Tibial nerve (tissue), 4 donors: Measurements from ENCODE around the gene NIPBL. TPM values are rescaled to one million over a fixed set of nuclear protein-coding genes. Genes with fewer than 3 reads are reported as not detected.
"Not testable (repeated sequence)": the region's sequence is repeated elsewhere in the genome, so short reads cannot be mapped to it uniquely, and the experiment has no call there.

ENCODE experiments used
- DNase-seq, 2 donors: peaks; one replicate each; pipeline ENCODE4 v3.0.0-alpha.2; 2019; ENCODE audit warnings: low spot score in 2 of 2
- H3K27ac ChIP-seq, 4 donors: fragments of 200-600 bp; sonication (generic) in 3 of 4; one replicate each; pipeline ENCODE4 v1.5.1; 2017 to 2019; ENCODE audit warnings: mild to moderate bottlenecking in 1 of 4
- H3K27me3 ChIP-seq, 2 donors: fragments of 200-600 bp; sonication (generic) in 1 of 2; one replicate each; pipeline versions ENCODE4 v1.5.1 to v1.6.0; 2017 to 2019
- H3K36me3 ChIP-seq, 3 donors: fragments of 200-600 bp; sonication (generic); one replicate each; pipeline ENCODE4 v1.5.1; 2018 to 2019
- H3K4me1 ChIP-seq, 4 donors: fragments of 200-600 bp; sonication (generic) in 3 of 4; one replicate each; pipeline ENCODE4 v1.5.1; 2017 to 2019
- H3K4me3 ChIP-seq, 4 donors: fragments of 200-600 bp; sonication (generic) in 3 of 4; one replicate each; pipeline ENCODE4 v1.5.1; 2017 to 2019; ENCODE audit warnings: mild to moderate bottlenecking in 1 of 4, moderate library complexity in 1 of 4
- H3K9me3 ChIP-seq, 4 donors: fragments of 200-600 bp; sonication (generic) in 3 of 4; one replicate each; pipeline ENCODE4 v1.5.1; 2017 to 2019
- EP300 ChIP-seq, 2 donors: sonication (generic); formaldehyde crosslinking; IDR thresholded peaks; one replicate each; pipeline ENCODE4 v1.6.1; 2017; ENCODE audit warnings: antibody characterized with exemption in 2 of 2, mild to moderate bottlenecking in 1 of 2
- POLR2A ChIP-seq, 2 donors: fragments of 450-650 bp; IDR thresholded peaks; one replicate each; pipeline ENCODE4 v1.6.1; 2017; ENCODE audit warnings: antibody characterized with exemption in 2 of 2, mild to moderate bottlenecking in 2 of 2, moderate library complexity in 2 of 2
- WGBS, 2 donors: methylation state at CpG; one replicate each; pipeline ENCODE4 v1.1.5; 2018; 5-methylcytosine and 5-hydroxymethylcytosine counted together
- total RNA-seq, 4 donors: library from RNA; depleted of rRNA; stranded (reverse); fragments of >200 nt; gene quantifications; one replicate each; pipeline ENCODE4 v1.1.0, GENCODE V29; 2016
- TF ChIP-seq, protein P1 (sequence below), 5 experiments: fragments of 200-600 bp in 3 of 5; fragments of 450-650 bp in 2 of 5; sonication (generic) in 3 of 5; IDR thresholded peaks; one replicate each; pipeline ENCODE4 v1.5.1; 2016 to 2019; ENCODE audit warnings: antibody characterized with exemption in 5 of 5, mild to moderate bottlenecking in 3 of 5, moderate library complexity in 2 of 5

NIPBL gene
- total RNA-seq, 4 donors from 2014 or later = 53.4 to 64.5 (median 59.4) TPM

DNA sequence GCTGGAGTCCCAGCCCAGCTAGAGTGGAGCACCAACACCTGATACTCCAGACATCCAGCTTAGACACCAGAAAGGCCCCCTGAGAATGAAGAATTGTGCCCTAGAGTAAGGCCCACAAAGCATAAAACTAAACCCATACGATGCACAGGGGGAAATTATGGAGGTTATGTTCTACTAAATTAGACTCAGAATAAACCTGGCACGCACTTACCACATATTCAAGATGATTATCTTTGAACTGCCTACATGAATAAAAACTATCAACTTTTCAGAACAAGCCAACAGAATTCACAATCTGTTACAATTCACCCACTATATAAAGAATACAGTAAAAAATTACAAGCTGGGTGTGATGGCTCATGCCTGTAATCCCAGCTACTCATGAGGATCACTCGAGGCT lies 204.1 kb downstream of the NIPBL start:
- Histone ChIP-seq H3K4me1 (no peaks in the 10 kb centered on the region), H3K9me3 (no peaks in the 10 kb centered on the region), H3K4me3 (no peak overlapping the region), H3K27ac (no peak overlapping the region), H3K36me3 (peaks cover 0 to 74% (median 0%) of the 10 kb centered on the region in 3 donors), H3K27me3 (no peaks in the 10 kb centered on the region)
- TF ChIP-seq POLR2A (IDR thresholded peaks at IDR 0.05) = no peak
- no peak for TF ChIP-seq EP300 (IDR thresholded peaks at IDR 0.05)
- TF ChIP-seq, protein P1, sequence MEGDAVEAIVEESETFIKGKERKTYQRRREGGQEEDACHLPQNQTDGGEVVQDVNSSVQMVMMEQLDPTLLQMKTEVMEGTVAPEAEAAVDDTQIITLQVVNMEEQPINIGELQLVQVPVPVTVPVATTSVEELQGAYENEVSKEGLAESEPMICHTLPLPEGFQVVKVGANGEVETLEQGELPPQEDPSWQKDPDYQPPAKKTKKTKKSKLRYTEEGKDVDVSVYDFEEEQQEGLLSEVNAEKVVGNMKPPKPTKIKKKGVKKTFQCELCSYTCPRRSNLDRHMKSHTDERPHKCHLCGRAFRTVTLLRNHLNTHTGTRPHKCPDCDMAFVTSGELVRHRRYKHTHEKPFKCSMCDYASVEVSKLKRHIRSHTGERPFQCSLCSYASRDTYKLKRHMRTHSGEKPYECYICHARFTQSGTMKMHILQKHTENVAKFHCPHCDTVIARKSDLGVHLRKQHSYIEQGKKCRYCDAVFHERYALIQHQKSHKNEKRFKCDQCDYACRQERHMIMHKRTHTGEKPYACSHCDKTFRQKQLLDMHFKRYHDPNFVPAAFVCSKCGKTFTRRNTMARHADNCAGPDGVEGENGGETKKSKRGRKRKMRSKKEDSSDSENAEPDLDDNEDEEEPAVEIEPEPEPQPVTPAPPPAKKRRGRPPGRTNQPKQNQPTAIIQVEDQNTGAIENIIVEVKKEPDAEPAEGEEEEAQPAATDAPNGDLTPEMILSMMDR (IDR thresholded peaks at IDR 0.05) = no peak
- DNase-seq = no peak
- WGBS, 2 donors = 90 to 92% methylated on average over 3 of the region's 3 CpGs

DNA sequence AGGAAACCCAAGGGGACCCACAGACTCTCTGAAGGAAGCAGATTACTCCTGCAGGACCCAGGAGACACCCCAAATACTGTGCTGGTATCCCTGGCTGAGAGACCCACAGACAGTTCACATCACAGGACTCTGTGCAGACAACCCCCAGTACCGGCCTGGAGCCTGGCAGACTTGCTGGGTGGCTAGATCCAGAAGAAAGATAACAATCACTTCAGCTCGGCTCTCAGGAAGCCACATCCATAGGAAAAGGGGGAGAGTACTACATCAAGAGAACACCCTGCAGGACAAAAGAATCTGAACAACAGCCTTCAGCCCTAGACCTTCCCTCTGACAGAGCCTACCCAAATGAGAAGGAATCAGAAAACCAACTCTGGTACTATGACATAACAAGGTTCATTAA lies 206.4 kb downstream of the NIPBL start:
- Histone ChIP-seq H3K36me3 (peaks cover 0 to 87% (median 0%) of the 10 kb centered on the region in 3 donors), H3K9me3 (peaks cover 0 to 11% (median 0%) of the 10 kb centered on the region in 4 donors)
- not testable (repeated sequence) for H3K4me3 ChIP-seq, DNase-seq, H3K27ac ChIP-seq, H3K4me1 ChIP-seq, H3K27me3 ChIP-seq
- WGBS, 2 donors = 69 to 74% methylated on average over 2 of the region's 2 CpGs

DNA sequence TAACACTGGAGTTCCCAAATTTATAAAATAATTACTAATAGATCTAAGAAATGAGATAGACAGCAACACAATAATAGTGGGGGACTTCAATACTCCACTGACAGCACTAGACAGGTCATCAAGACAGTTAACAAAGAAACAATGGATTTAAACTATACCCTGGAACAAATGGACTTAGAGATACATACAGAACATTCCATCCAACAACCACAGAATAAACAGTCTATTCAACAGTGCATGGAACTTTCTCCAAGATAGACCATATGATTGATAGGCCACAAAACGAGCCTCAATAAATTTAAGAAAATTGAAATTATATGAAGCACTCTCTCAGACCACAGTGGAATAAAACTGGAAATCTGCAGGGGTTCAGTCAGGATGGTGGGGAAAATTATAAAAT lies 209.5 kb downstream of the NIPBL start:
- peaks cover 0 to 11% (median 0%) of the 10 kb centered on the region in 4 donors for H3K9me3 ChIP-seq
- not testable (repeated sequence) for H3K4me1 ChIP-seq, H3K4me3 ChIP-seq, H3K27me3 ChIP-seq, DNase-seq, H3K27ac ChIP-seq
- peaks cover 0 to 72% (median 0%) of the 10 kb centered on the region in 3 donors for H3K36me3 ChIP-seq
- 56 to 57% methylated on average over 1 of the region's 1 CpG for WGBS, 2 donors

- no peaks in the 10 kb centered on the region for H3K4me1 ChIP-seq
- TF ChIP-seq, protein P1 (IDR thresholded peaks at IDR 0.05) = no peak
- TF ChIP-seq POLR2A (IDR thresholded peaks at IDR 0.05) = no peak
- no peak for TF ChIP-seq EP300 (IDR thresholded peaks at IDR 0.05)
- H3K4me3 ChIP-seq = no peak overlapping the region
- no peak for DNase-seq
- peaks cover 0 to 11% (median 0%) of the 10 kb centered on the region in 4 donors for H3K9me3 ChIP-seq
- H3K36me3 ChIP-seq = peaks cover 0 to 71% (median 0%) of the 10 kb centered on the region in 3 donors
- no peaks in the 10 kb centered on the region for H3K27me3 ChIP-seq
- WGBS, 2 donors = 69 to 74% methylated on average over 12 of the region's 12 CpGs
- H3K27ac ChIP-seq = no peak overlapping the region
Observed at GRCh38 chr5:37086466-37087173, 210.1 kb downstream of the NIPBL start.

- H3K9me3 ChIP-seq = peaks cover 0 to 11% (median 0%) of the 10 kb centered on the region in 4 donors
- no peak for DNase-seq
- H3K27me3 ChIP-seq = no peaks in the 10 kb centered on the region
- H3K27ac ChIP-seq = no peak overlapping the region
- TF ChIP-seq, protein P1 (IDR thresholded peaks at IDR 0.05) = no peak
- TF ChIP-seq EP300 (IDR thresholded peaks at IDR 0.05) = no peak
- no peak for TF ChIP-seq POLR2A (IDR thresholded peaks at IDR 0.05)
- H3K4me1 ChIP-seq = no peaks in the 10 kb centered on the region
- H3K4me3 ChIP-seq = no peak overlapping the region
- peaks cover 0 to 78% (median 0%) of the 10 kb centered on the region in 3 donors for H3K36me3 ChIP-seq
- WGBS, 2 donors = 84 to 88% methylated on average over 6 of the region's 6 CpGs
Observed at GRCh38 chr5:37088009-37088408, 211.4 kb downstream of the NIPBL start.

- 40% methylated on average over 7 of the region's 7 CpGs for WGBS, 2 donors
- DNase-seq = no peak
- no peaks in the 10 kb centered on the region for H3K4me1 ChIP-seq
- peaks cover 0 to 19% (median 0%) of the 10 kb centered on the region in 4 donors for H3K9me3 ChIP-seq
- H3K27me3 ChIP-seq = no peaks in the 10 kb centered on the region
- TF ChIP-seq POLR2A (IDR thresholded peaks at IDR 0.05) (no peak), EP300 (IDR thresholded peaks at IDR 0.05) (no peak)
- TF ChIP-seq, protein P1 (IDR thresholded peaks at IDR 0.05) = no peak
- no peak overlapping the region for H3K4me3 ChIP-seq
- H3K36me3 ChIP-seq = peaks cover 0 to 79% (median 0%) of the 10 kb centered on the region in 3 donors
- H3K27ac ChIP-seq = no peak overlapping the region
Observed at GRCh38 chr5:37090123-37090726, 213.7 kb downstream of the NIPBL start.
